GM21737 (cell line): Measurements from ENCODE around the gene EML6.

ENCODE experiments used
- ATAC-seq: cut with Tn5 transposase; IDR thresholded peaks from one replicate; pipeline ENCODE4 v1.9.1; 2021; ENCODE audit warnings: mild to moderate bottlenecking, moderate library complexity; ENCODE audit not compliant: unreplicated experiment

EML6 gene

GRCh38 chr2:54957321-54957999 lies 234.0 kb downstream of the EML6 start:
- no peak for ATAC-seq

- no peak for ATAC-seq
Measured at GRCh38 chr2:54958717-54959371, 235.4 kb downstream of the EML6 start.

GRCh38 chr2:54960164-54960563 lies 236.7 kb downstream of the EML6 start:
- no peak for ATAC-seq

- ATAC-seq: no peak
Measured at GRCh38 chr2:54962511-54962910, 239.0 kb downstream of the EML6 start.

- ATAC-seq: no peak
Measured at GRCh38 chr2:54962935-54963440, 239.5 kb downstream of the EML6 start.

- ATAC-seq: no peak
Measured at GRCh38 chr2:54963476-54963875, 240.0 kb downstream of the EML6 start.

GRCh38 chr2:54964271-54964670 lies 240.8 kb downstream of the EML6 start:
- no peak for ATAC-seq

- ATAC-seq: no peak
Measured at GRCh38 chr2:54964816-54965215, 241.4 kb downstream of the EML6 start.

- no peak for ATAC-seq
Measured at GRCh38 chr2:54965425-54965824, 242.0 kb downstream of the EML6 start.

GRCh38 chr2:54966165-54966832 lies 242.8 kb downstream of the EML6 start:
- no peak for ATAC-seq

- no peak for ATAC-seq
Measured at GRCh38 chr2:54966837-54967236, 243.4 kb downstream of the EML6 start.

- no peak for ATAC-seq
Measured at GRCh38 chr2:54967269-54967668, 243.8 kb downstream of the EML6 start.

GRCh38 chr2:54967759-54968365 lies 244.4 kb downstream of the EML6 start:
- no peak for ATAC-seq

GRCh38 chr2:54968561-54969218 lies 245.2 kb downstream of the EML6 start:
- ATAC-seq: no peak

- ATAC-seq: no peak
Measured at GRCh38 chr2:54969295-54969939, 246.0 kb downstream of the EML6 start.

- no peak for ATAC-seq
Measured at GRCh38 chr2:54969940-54970338, 246.5 kb downstream of the EML6 start.

- ATAC-seq: no peak
Measured at GRCh38 chr2:54975175-54975574, 251.7 kb downstream of the EML6 start.

GRCh38 chr2:54975598-54976492 lies 252.4 kb downstream of the EML6 start:
- no peak for ATAC-seq

GRCh38 chr2:54977149-54977548 lies 253.7 kb downstream of the EML6 start:
- ATAC-seq: peak; percentile 89
